T-cell (primary cell): ENCODE measurements around the gene SELENOS. TPM values are rescaled to one million over a fixed set of nuclear protein-coding genes. Genes with fewer than 3 reads are reported as not detected.

Experiments used
- ATAC-seq, 4 experiments: fragments of 200-7000 bp in 3 of 4; fragments of 150-1000 bp in 1 of 4; cut with Tn5 transposase; replicated peaks in 1 of 4; 1 replicate in 3 of 4; 2 replicates in 1 of 4; pipeline ENCODE4 v1.10.0; 2021; ENCODE audit warnings: moderate library complexity in 3 of 4, mild to moderate bottlenecking in 2 of 4, moderate number of reproducible peaks in 1 of 4
- CTCF ChIA-PET, 2 donors: fragments of 300-600 bp; sonication (Branson Sonifier 250); formaldehyde crosslinking; loops; one replicate each; lab custom pipeline; 2022; ENCODE audit warnings: antibody characterized with exemption in 2 of 2; lab: Charles Lee
- POLR2A ChIA-PET, 2 donors: fragments of 300-600 bp; sonication (Branson Sonifier 250); formaldehyde crosslinking; loops; one replicate each; lab custom pipeline; 2022; ENCODE audit warnings: antibody characterized with exemption in 2 of 2; lab: Charles Lee
- DNase-seq, 35 experiments: peaks; one replicate each; pipeline versions ENCODE4 v3.0.0 to v3.0.0-alpha.2; 2013 to 2023
- H3K27ac ChIP-seq: one replicate; pipeline ENCODE4 v1.5.1; 2013; ENCODE audit warnings: low read length
- H3K27me3 ChIP-seq, 2 experiments: replicated peaks in 1 of 2; 1 replicate in 1 of 2; 2 replicates in 1 of 2; pipeline versions ENCODE4 v1.6.1 to v1.7.0; 2013; ENCODE audit warnings: low read length in 1 of 2, mixed read lengths in 1 of 2; ENCODE audit not compliant: control insufficient read depth in 2 of 2, insufficient read depth in 2 of 2; ENCODE audit errors: extremely low read depth in 1 of 2
- H3K36me3 ChIP-seq, 2 donors: 1 replicate in 1 of 2; 2 replicates in 1 of 2; pipeline versions ENCODE4 v1.6.1 to v1.7.0; 2013; ENCODE audit warnings: low read length in 1 of 2; ENCODE audit not compliant: control insufficient read depth in 2 of 2, insufficient read depth in 1 of 2; ENCODE audit errors: extremely low read depth in 1 of 2
- H3K4me1 ChIP-seq, 2 experiments: 1 replicate in 1 of 2; 2 replicates in 1 of 2; pipeline versions ENCODE4 v1.6.1 to v1.7.0; 2013; ENCODE audit warnings: low read length in 2 of 2, mixed read lengths in 1 of 2; ENCODE audit not compliant: insufficient read depth in 2 of 2, control insufficient read depth in 1 of 2; ENCODE audit errors: extremely low read depth in 1 of 2
- H3K4me3 ChIP-seq, 2 donors: 1 replicate in 1 of 2; 2 replicates in 1 of 2; pipeline versions ENCODE4 v1.5.1 to v1.7.0; 2013; ENCODE audit warnings: mild to moderate bottlenecking in 2 of 2, low read length in 1 of 2, moderate library complexity in 1 of 2; ENCODE audit not compliant: control insufficient read depth in 1 of 2; ENCODE audit errors: extremely low read depth in 1 of 2
- H3K9me3 ChIP-seq: 2 replicates; pipeline ENCODE4 v1.7.0; 2013
- H3K27ac Mint-ChIP-seq, 2 donors: one replicate each; pipeline ENCODE4 v1.8.0; 2020 to 2021; ENCODE audit warnings: mild to moderate bottlenecking in 2 of 2, mixed read lengths in 2 of 2
- H3K27me3 Mint-ChIP-seq, 2 donors: one replicate each; pipeline ENCODE4 v1.8.0; 2021 to 2022; ENCODE audit warnings: mixed read lengths in 2 of 2
- H3K36me3 Mint-ChIP-seq: one replicate; pipeline ENCODE4 v1.8.0; 2021; ENCODE audit warnings: mixed read lengths
- H3K4me1 Mint-ChIP-seq, 3 donors: one replicate each; pipeline ENCODE4 v1.8.0; 2020 to 2022; ENCODE audit warnings: mixed read lengths in 3 of 3, mild to moderate bottlenecking in 1 of 3
- H3K4me3 Mint-ChIP-seq, 3 donors: one replicate each; pipeline ENCODE4 v1.8.0; 2020 to 2022; ENCODE audit warnings: mild to moderate bottlenecking in 3 of 3, mixed read lengths in 3 of 3, moderate library complexity in 3 of 3
- H3K9me3 Mint-ChIP-seq, 3 donors: one replicate each; pipeline ENCODE4 v1.8.0; 2020 to 2022; ENCODE audit warnings: mixed read lengths in 3 of 3
- WGBS: methylation state at CpG from one replicate; pipeline ENCODE4 v1.1.5; 2013; ENCODE audit warnings: missing lambda C conversion rate; ENCODE audit not compliant: insufficient coverage; 5-methylcytosine and 5-hydroxymethylcytosine counted together
- total RNA-seq, 35 experiments: library from RNA in 6 of 35; stranded (reverse) in 6 of 35; fragments of 120-200 nt in 1 of 35; gene quantifications; one replicate each; pipeline versions ENCODE4 v1.2.1 to v1.2.4 and lab custom pipeline; 2013 to 2026

SELENOS gene
- total RNA-seq, 5 donors from 2014 or later (not counting 1 experiment from before 2014, with no cell fraction given), result 31.3 to 39.9 (median 38.4) TPM

GRCh38 chr15:101323793-101324523 lies 46.7 kb upstream of the SELENOS start:
- 84% methylated on average over 18 of the region's 21 CpGs for WGBS
- DNase-seq (no peak), ATAC-seq (no peak)
- POLR2A ChIA-PET, result no interaction called here
- CTCF ChIA-PET, result no interaction called here
- Mint-ChIP-seq H3K36me3 (no peaks in the 10 kb centered on the region), H3K4me3 (no peak overlapping the region), H3K9me3 (no peaks in the 10 kb centered on the region), H3K27me3 (peaks cover 13 to 49% of the 10 kb centered on the region in 2 donors), H3K27ac (no peak overlapping the region), H3K4me1 (peaks cover 13 to 15% (median 14%) of the 10 kb centered on the region in 3 donors)
- Histone ChIP-seq H3K4me3 (no peak overlapping the region), H3K9me3 (no peaks in the 10 kb centered on the region), H3K36me3 (no peaks in the 10 kb centered on the region), H3K27me3 (peaks cover 0 to 68% of the 10 kb centered on the region in 2 experiments), H3K4me1 (peaks cover 3 to 16% of the 10 kb centered on the region in 2 experiments), H3K27ac (no peak overlapping the region)

DNA sequence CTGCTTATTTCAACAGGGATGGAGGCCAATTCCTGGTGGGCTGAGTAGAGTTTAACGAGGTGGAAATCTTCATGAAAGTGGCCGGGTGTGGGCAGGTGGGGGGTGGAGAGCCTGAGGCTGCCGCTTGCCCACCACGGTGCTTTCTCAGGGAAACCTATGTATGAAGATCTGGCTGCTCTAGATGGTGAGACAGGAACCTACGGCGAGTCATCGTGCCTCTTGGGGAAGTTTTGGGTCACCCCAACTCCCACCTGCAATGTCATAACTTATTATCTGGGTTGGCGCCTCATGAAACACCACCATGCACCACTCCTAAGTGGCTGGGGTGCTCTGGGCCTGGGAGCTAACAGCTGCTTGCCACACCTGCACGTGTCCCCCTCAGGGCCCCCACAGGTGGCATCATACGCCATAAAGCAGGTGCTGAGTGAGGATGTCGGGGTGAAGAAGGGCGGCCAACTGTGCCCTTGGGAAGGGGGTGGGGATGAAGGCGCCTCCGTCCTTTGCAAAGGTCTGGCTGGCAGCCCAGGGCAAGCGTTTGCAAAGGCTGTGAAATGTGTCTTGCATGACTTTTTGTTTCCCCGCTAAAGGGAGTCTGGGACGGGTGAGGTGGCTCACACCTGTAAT lies 45.7 kb upstream of the SELENOS start:
- WGBS, result 83% methylated on average over 12 of the region's 17 CpGs
- no peak for DNase-seq
- H3K27me3 ChIP-seq, result peaks cover 0 to 65% of the 10 kb centered on the region in 2 experiments
- no peak overlapping the region for H3K27ac ChIP-seq
- H3K9me3 ChIP-seq, result no peaks in the 10 kb centered on the region
- Mint-ChIP-seq H3K27ac (no peak overlapping the region), H3K27me3 (peaks cover 14 to 52% of the 10 kb centered on the region in 2 donors), H3K36me3 (no peaks in the 10 kb centered on the region), H3K9me3 (no peaks in the 10 kb centered on the region), H3K4me3 (no peak overlapping the region), H3K4me1 (peaks cover 13 to 15% (median 14%) of the 10 kb centered on the region in 3 donors)
- ATAC-seq, result no peak
- no peak overlapping the region for H3K4me3 ChIP-seq
- ChIA-PET CTCF (interaction anchor here in 1 of 2 donors (0.5 kb wide), 1 partner anchor 53 kb away, joined by 3 read pairs; no protein-coding TSS in a partner anchor), POLR2A (no interaction called here)
- H3K4me1 ChIP-seq, result peaks cover 3 to 16% of the 10 kb centered on the region in 2 experiments
- no peaks in the 10 kb centered on the region for H3K36me3 ChIP-seq

GRCh38 chr15:101322016-101322695 lies 44.9 kb upstream of the SELENOS start:
- DNase-seq, result no peak
- H3K27me3 ChIP-seq, result peaks cover 0 to 57% of the 10 kb centered on the region in 2 experiments
- Mint-ChIP-seq H3K27ac (no peak overlapping the region), H3K9me3 (no peaks in the 10 kb centered on the region), H3K4me1 (peaks cover 13 to 15% (median 14%) of the 10 kb centered on the region in 3 donors), H3K27me3 (peaks cover 20 to 50% of the 10 kb centered on the region in 2 donors), H3K4me3 (no peak overlapping the region), H3K36me3 (no peaks in the 10 kb centered on the region)
- ATAC-seq, result no peak
- ChIA-PET CTCF (no interaction called here), POLR2A (no interaction called here)
- no peak overlapping the region for H3K4me3 ChIP-seq
- H3K4me1 ChIP-seq, result peaks cover 3 to 16% of the 10 kb centered on the region in 2 experiments
- no peaks in the 10 kb centered on the region for H3K36me3 ChIP-seq
- no peaks in the 10 kb centered on the region for H3K9me3 ChIP-seq
- 86% methylated on average over 15 of the region's 21 CpGs for WGBS
- no peak overlapping the region for H3K27ac ChIP-seq

GRCh38 chr15:101320501-101321052 lies 43.3 kb upstream of the SELENOS start:
- ATAC-seq, result peak; percentile 87 to 99 (median 96)
- ChIA-PET POLR2A (interaction anchor here (0.7 to 0.8 kb wide), 2 partner anchors 36 to 321 kb away, joined by 3 read pairs; no protein-coding TSS in a partner anchor), CTCF (interaction anchor here (0.6 to 2.3 kb wide), 14 partner anchors 13 to 478 kb away, joined by 3 to 14 read pairs (median 4); partner anchors contain the start of gene SNRPA1 (in 1 of the 2))
- H3K27me3 ChIP-seq, result peaks cover 0 to 48% of the 10 kb centered on the region in 2 experiments
- peak overlapping the region; percentile 36 to 58 for H3K4me3 ChIP-seq
- peak; percentile 37 to 82 (median 62) for DNase-seq
- Mint-ChIP-seq H3K27me3 (peaks cover 15 to 39% of the 10 kb centered on the region in 2 donors), H3K4me3 (peak overlapping the region; percentile 69 to 79 (median 77)), H3K27ac (peak overlapping the region; percentile 92), H3K4me1 (peaks cover 13 to 15% (median 14%) of the 10 kb centered on the region in 3 donors), H3K9me3 (no peaks in the 10 kb centered on the region), H3K36me3 (no peaks in the 10 kb centered on the region)
- 16% methylated on average over 18 of the region's 21 CpGs for WGBS
- H3K4me1 ChIP-seq, result peaks cover 3 to 16% of the 10 kb centered on the region in 2 experiments
- H3K9me3 ChIP-seq, result no peaks in the 10 kb centered on the region
- H3K27ac ChIP-seq, result peak overlapping the region; percentile 67
- H3K36me3 ChIP-seq, result no peaks in the 10 kb centered on the region

- DNase-seq, result no peak
- Mint-ChIP-seq H3K27ac (no peak overlapping the region), H3K27me3 (peaks cover 12 to 29% of the 10 kb centered on the region in 2 donors), H3K36me3 (no peaks in the 10 kb centered on the region), H3K4me3 (no peak overlapping the region), H3K4me1 (peaks cover 13 to 15% (median 14%) of the 10 kb centered on the region in 3 donors), H3K9me3 (no peaks in the 10 kb centered on the region)
- Histone ChIP-seq H3K4me1 (peaks cover 3 to 16% of the 10 kb centered on the region in 2 experiments), H3K4me3 (no peak overlapping the region), H3K27ac (no peak overlapping the region), H3K27me3 (peaks cover 0 to 35% of the 10 kb centered on the region in 2 experiments), H3K9me3 (no peaks in the 10 kb centered on the region), H3K36me3 (no peaks in the 10 kb centered on the region)
- no peak for ATAC-seq
- WGBS, result 70% methylated on average over 5 of the region's 7 CpGs
- ChIA-PET POLR2A (interaction anchor here (0.5 to 0.6 kb wide), 2 partner anchors 31 to 313 kb away, joined by 4 to 10 read pairs; no protein-coding TSS in a partner anchor), CTCF (interaction anchor here in 1 of 2 donors (0.9 to 2.3 kb wide), 2 partner anchors 30 to 322 kb away, joined by 3 to 14 read pairs; no protein-coding TSS in a partner anchor)
Observed at GRCh38 chr15:101318839-101319238, 41.6 kb upstream of the SELENOS start.
